GM12892 (cell line): ENCODE data around the gene ACYP2.

Source experiments
- POLR2A ChIP-seq: IDR thresholded peaks from 2 replicates; pipeline ENCODE4 v1.6.1; 2011; ENCODE audit warnings: low read depth, low read length, control low read depth
- TAF1 ChIP-seq: IDR thresholded peaks from 2 replicates; pipeline ENCODE4 v1.6.1; 2011; ENCODE audit warnings: low read depth, mild to moderate bottlenecking, control low read depth, low read length, borderline replicate concordance

- TF ChIP-seq POLR2A (no peak), TAF1 (no peak)
Measured at GRCh38 chr2:54330162-54330925, 214.9 kb downstream of the ACYP2 start.
